ENCODE results near the gene PPP6R3.

DNA sequence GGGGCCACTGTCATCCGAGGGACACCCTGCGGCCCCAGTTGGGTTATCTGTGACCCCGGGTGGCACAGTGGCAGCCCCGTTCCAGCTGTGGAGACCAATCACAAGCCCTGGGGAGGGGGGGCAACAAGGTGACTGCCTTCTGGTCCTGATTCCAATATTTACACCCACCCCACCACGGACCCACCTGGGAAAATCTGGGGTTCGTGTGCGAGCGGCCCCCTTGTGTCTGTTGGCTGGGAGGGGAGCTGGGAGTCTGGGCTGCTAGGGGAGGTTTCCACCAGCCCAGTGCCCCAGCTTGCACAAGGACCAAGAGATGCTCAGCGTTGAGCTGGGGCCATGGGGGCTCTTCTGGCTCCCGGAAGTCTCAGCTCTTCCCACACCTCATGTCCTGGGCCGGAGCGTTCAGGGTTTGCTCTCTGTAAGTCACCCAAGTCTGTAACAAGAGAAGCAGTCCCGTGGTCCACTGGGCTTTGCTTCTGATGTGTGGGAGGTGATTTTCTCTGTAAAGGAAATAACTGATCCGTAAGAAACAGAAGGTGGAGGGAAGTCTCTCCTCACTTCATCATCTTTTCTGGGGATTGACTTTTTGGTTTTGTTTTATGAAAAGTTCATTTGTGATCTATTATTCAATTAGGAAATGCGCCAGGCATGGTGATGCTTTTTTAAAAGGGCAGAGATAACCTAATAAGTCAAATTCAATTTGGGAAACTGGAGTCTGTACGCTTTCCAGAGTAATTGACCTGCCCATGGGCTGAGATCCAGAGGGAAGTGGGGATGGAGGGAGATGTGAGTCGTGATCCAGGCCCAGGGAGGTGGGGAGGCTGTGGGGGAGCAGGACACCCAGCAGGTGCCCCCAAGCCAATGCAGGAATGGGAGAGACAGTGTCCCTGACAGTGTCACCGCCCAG lies 201.4 kb downstream of the PPP6R3 start:
- TF ChIP-seq, protein P1, sequence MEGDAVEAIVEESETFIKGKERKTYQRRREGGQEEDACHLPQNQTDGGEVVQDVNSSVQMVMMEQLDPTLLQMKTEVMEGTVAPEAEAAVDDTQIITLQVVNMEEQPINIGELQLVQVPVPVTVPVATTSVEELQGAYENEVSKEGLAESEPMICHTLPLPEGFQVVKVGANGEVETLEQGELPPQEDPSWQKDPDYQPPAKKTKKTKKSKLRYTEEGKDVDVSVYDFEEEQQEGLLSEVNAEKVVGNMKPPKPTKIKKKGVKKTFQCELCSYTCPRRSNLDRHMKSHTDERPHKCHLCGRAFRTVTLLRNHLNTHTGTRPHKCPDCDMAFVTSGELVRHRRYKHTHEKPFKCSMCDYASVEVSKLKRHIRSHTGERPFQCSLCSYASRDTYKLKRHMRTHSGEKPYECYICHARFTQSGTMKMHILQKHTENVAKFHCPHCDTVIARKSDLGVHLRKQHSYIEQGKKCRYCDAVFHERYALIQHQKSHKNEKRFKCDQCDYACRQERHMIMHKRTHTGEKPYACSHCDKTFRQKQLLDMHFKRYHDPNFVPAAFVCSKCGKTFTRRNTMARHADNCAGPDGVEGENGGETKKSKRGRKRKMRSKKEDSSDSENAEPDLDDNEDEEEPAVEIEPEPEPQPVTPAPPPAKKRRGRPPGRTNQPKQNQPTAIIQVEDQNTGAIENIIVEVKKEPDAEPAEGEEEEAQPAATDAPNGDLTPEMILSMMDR (IDR thresholded peaks at IDR 0.05) = no peak
- TF ChIP-seq POLR2A (IDR thresholded peaks at IDR 0.05) = no peak
